Heart right ventricle (tissue), 16 donors: ENCODE data around the gene PEMT. TPM values are rescaled to one million over a fixed set of nuclear protein-coding genes. Genes with fewer than 3 reads are reported as not detected.

Source experiments
- ATAC-seq, 8 donors: fragments of 200-7000 bp; cut with Tn5 transposase; one replicate each; pipeline ENCODE4 v1.9.1; 2020; ENCODE audit warnings: mild to moderate bottlenecking in 8 of 8, moderate library complexity in 8 of 8, moderate number of reproducible peaks in 1 of 8
- DNase-seq, 2 donors: peaks; one replicate each; pipeline ENCODE4 v3.0.0-alpha.2; 2020
- H3K27ac ChIP-seq, 10 donors: fragments of 200-600 bp; sonication (generic) in 2 of 10; one replicate each; pipeline versions ENCODE4 v1.5.0 to v1.8.0; 2020 to 2022; ENCODE audit warnings: mild to moderate bottlenecking in 3 of 10
- H3K27me3 ChIP-seq, 7 donors: fragments of 200-600 bp; one replicate each; pipeline ENCODE4 v1.8.0; 2021 to 2022; ENCODE audit warnings: mild to moderate bottlenecking in 2 of 7
- H3K36me3 ChIP-seq, 9 donors: fragments of 200-600 bp; sonication (generic) in 1 of 9; one replicate each; pipeline versions ENCODE4 v1.5.0 to v1.8.0; 2020 to 2022; ENCODE audit warnings: mild to moderate bottlenecking in 2 of 9
- H3K4me1 ChIP-seq, 9 donors: fragments of 200-600 bp; sonication (generic) in 1 of 9; one replicate each; pipeline versions ENCODE4 v1.5.0 to v1.8.0; 2020 to 2022; ENCODE audit warnings: mild to moderate bottlenecking in 4 of 9
- H3K4me3 ChIP-seq, 10 donors: fragments of 200-600 bp; sonication (generic) in 2 of 10; one replicate each; pipeline versions ENCODE4 v1.5.0 to v1.8.0; 2020 to 2022; ENCODE audit warnings: mild to moderate bottlenecking in 7 of 10, moderate library complexity in 2 of 10
- H3K9me3 ChIP-seq, 11 donors: fragments of 200-600 bp in 10 of 11; sonication (generic) in 2 of 11; one replicate each; pipeline versions ENCODE4 v1.5.0 to v1.8.0; 2013 to 2022; ENCODE audit warnings: mild to moderate bottlenecking in 2 of 11, control low read depth in 1 of 11, moderate library complexity in 1 of 11
- CTCF ChIP-seq, 9 donors: fragments of 200-600 bp; sonication (generic) in 2 of 9; IDR thresholded peaks; one replicate each; pipeline versions ENCODE4 v1.5.0 to v1.8.0; 2021 to 2022; ENCODE audit warnings: antibody characterized with exemption in 9 of 9, mild to moderate bottlenecking in 5 of 9, moderate library complexity in 1 of 9
- WGBS, 2 donors: extraction: QIAGEN DNeasy Blood & Tissue Kit; methylation state at CpG; one replicate each; pipeline ENCODE4 v1.1.7; 2013; ENCODE audit warnings: inconsistent platforms in 1 of 2; 5-methylcytosine and 5-hydroxymethylcytosine counted together
- intact Hi-C, 10 donors: fragments of 100-400 bp; cut with DNase I; formaldehyde crosslinking; loops; one replicate each; pipeline versions ENCODE4 v1.11.1 to v1.14.2; 2022
- polyA plus RNA-seq, 2 donors: library from polyadenylated mRNA; stranded (reverse); fragments of 200-250 nt; gene quantifications; one replicate each; pipeline ENCODE4 v1.2.3, GENCODE V29; 2013
- total RNA-seq, 10 donors: library from RNA; stranded (reverse); fragmentation: NEBNext Ultra II Directional in 3 of 10; extraction: Animal tissue kit (Norgen Biotek cat#: 25700) in 3 of 10; gene quantifications; one replicate each; pipeline versions ENCODE4 v1.2.1 to v1.2.4, GENCODE V29; 2021 to 2023
- donor health status: Arrhythmogenic right ventricular cardiomyopathy.
- donor health status: ischemic (EF 13 %, LVEDD 7.1; RV severe dilation, severe dysfunction).
- donor health status: healthy with polysubstance abuse.
- donor health status: DM: no; HTN: yes; CAD: no.
- donor health status: DM: no; HTN: no; CAD: no.
- donor health status: ischemic (EF 25% LVEDD 6.9; RV normal size, moderate dysfunction).
- donor health status: ischemic (EF 25% LVEDD 5.7; RV mildly dilated, moderate dysfunction).
- donor health status: healthy.
- donor health status: DM: yes; HTN: yes; CAD: no.
- donor health status: Ischemic cardiomyopathy.
- donor health status: ischemic (EF 35%, LVEDD 5.7; RV mildly dilated, moderate dysfunction).
- donor health status: nonischemic (EF 11% LVEDD 7.7; RV severe dilation, severe dysfunction).
- donor health status: DM: yes; HTN: yes; CAD: no.
- donor health status: PGD.
- donor health status: ischemic (EF 29% LVEDD 5.4; RV normal size, mild dysfunction).
- donor health status: nonischemic (EF 23%, LVEDD 6.1; RV moderate dilation, normal function).

The PEMT gene
- total and polyA plus RNA-seq, 12 donors = 13.5 to 55.2 (median 22.0) TPM

- 22 to 33% methylated on average over 7 of the region's 7 CpGs for WGBS, 2 donors
- H3K9me3 ChIP-seq = no peaks in the 10 kb centered on the region
- peak overlapping the region in 1 of 10 donors; percentile 3 for H3K4me3 ChIP-seq
- H3K4me1 ChIP-seq = peaks cover 34 to 69% (median 52%) of the 10 kb centered on the region in 9 donors
- DNase-seq (peak; percentile 73 to 80), ATAC-seq (peak; percentile 57 to 81 (median 74))
- H3K27ac ChIP-seq = peak overlapping the region; percentile 75 to 97 (median 88)
- no peaks in the 10 kb centered on the region for H3K36me3 ChIP-seq
- intact Hi-C loops = loop anchor here in 7 of 10 donors (1.0 to 5.0 kb wide), 10 partner anchors 17 to 213 kb away; partner anchors contain the start of gene RASD1 (in 6 of the 7)
- no peaks in the 10 kb centered on the region for H3K27me3 ChIP-seq
- no peak for TF ChIP-seq CTCF (IDR thresholded peaks at IDR 0.05)
Observed at GRCh38 chr17:17567631-17568030, 23.9 kb downstream of the PEMT start.

GRCh38 chr17:17566896-17567513 lies 24.5 kb downstream of the PEMT start:
- Histone ChIP-seq H3K36me3 (no peaks in the 10 kb centered on the region), H3K4me1 (peaks cover 34 to 71% (median 55%) of the 10 kb centered on the region in 9 donors), H3K27me3 (no peaks in the 10 kb centered on the region), H3K9me3 (no peaks in the 10 kb centered on the region), H3K27ac (peak overlapping the region; percentile 75 to 97 (median 88)), H3K4me3 (peak overlapping the region in 1 of 10 donors; percentile 3)
- ATAC-seq = peak; percentile 60 to 85 (median 76)
- intact Hi-C loops = loop anchor here in 3 of 10 donors (1.0 to 5.0 kb wide), 6 partner anchors 16 to 210 kb away; partner anchors contain the start of gene RASD1 (in 1 of the 3)
- TF ChIP-seq CTCF (IDR thresholded peaks at IDR 0.05) = no peak
- DNase-seq = peak; percentile 66 to 70
- 50 to 59% methylated on average over 11 of the region's 11 CpGs for WGBS, 2 donors

GRCh38 chr17:17565471-17566339 lies 25.8 kb downstream of the PEMT start:
- 74 to 75% methylated on average over 10 of the region's 10 CpGs for WGBS, 2 donors
- Histone ChIP-seq H3K9me3 (no peaks in the 10 kb centered on the region), H3K4me1 (peaks cover 34 to 68% (median 56%) of the 10 kb centered on the region in 9 donors), H3K4me3 (no peak overlapping the region), H3K36me3 (no peaks in the 10 kb centered on the region), H3K27ac (peak overlapping the region; percentile 75 to 97 (median 88)), H3K27me3 (no peaks in the 10 kb centered on the region)
- no peak for DNase-seq
- peak in 2 of 8 donors; percentile 6 to 12 for ATAC-seq
- TF ChIP-seq CTCF (IDR thresholded peaks at IDR 0.05) = no peak
- intact Hi-C loops = loop anchor here in 3 of 10 donors (2.0 to 5.0 kb wide), 4 partner anchors 15 to 208 kb away; no protein-coding TSS in a partner anchor

GRCh38 chr17:17564896-17565295 lies 26.6 kb downstream of the PEMT start:
- no peak for ATAC-seq
- Histone ChIP-seq H3K36me3 (no peaks in the 10 kb centered on the region), H3K27ac (peak overlapping the region in 1 of 10 donors; percentile 82), H3K4me3 (no peak overlapping the region), H3K4me1 (peaks cover 33 to 60% (median 48%) of the 10 kb centered on the region in 9 donors), H3K27me3 (no peaks in the 10 kb centered on the region), H3K9me3 (no peaks in the 10 kb centered on the region)
- TF ChIP-seq CTCF (IDR thresholded peaks at IDR 0.05) = no peak
- intact Hi-C loops = loop anchor here in 3 of 10 donors (5.0 kb wide), 3 partner anchors 38 to 208 kb away; no protein-coding TSS in a partner anchor
- 90 to 94% methylated on average over 5 of the region's 5 CpGs for WGBS, 2 donors
- DNase-seq = no peak
